GM19395 (cell line): ENCODE measurements around the gene OR10J1.

Experiments
- ATAC-seq: cut with Tn5 transposase; IDR thresholded peaks from one replicate; pipeline ENCODE4 v1.9.1; 2021; ENCODE audit warnings: mild to moderate bottlenecking, moderate library complexity; ENCODE audit not compliant: unreplicated experiment

The OR10J1 gene

GRCh38 chr1:159483501-159483900, 44.0 kb downstream of the OR10J1 start:
- ATAC-seq = no peak
